GM12878 (cell line): ENCODE data around the gene FSTL4. TPM values are rescaled to one million over a fixed set of nuclear protein-coding genes. Genes with fewer than 3 reads are reported as not detected.

Source experiments
- ATAC-seq: fragments of 200-7000 bp; cut with Tn5 transposase; 3 replicates; pipeline ENCODE4 v1.9.1; 2020; ENCODE audit warnings: mild to moderate bottlenecking, moderate library complexity
- BruUV-seq: library from RNA; stranded (reverse); fragments of 400-500 nt; replicated peaks from 2 replicates; lab custom pipeline; 2021; lab: Mats Ljungman, UMichigan
- CTCF ChIA-PET: fragments of 300-600 bp; sonication (Branson Sonifier 250); formaldehyde crosslinking; extraction: SDS; loops from one replicate; lab custom pipeline; 2021; ENCODE audit warnings: inconsistent platforms; lab: Yijun Ruan, JAX
- POLR2A ChIA-PET: fragments of 350-600 bp; formaldehyde crosslinking; extraction: SDS; loops from one replicate; lab custom pipeline; 2021; ENCODE audit warnings: inconsistent platforms; lab: Charles Lee
- RAD21 ChIA-PET: fragments of 300-600 bp; sonication (Branson Sonifier 250); formaldehyde crosslinking; loops from one replicate; lab custom pipeline; 2023; ENCODE audit warnings: antibody characterized with exemption; ENCODE audit not compliant: unreplicated experiment; lab: Charles Lee
- SMC1A ChIA-PET: fragments of 300-600 bp; sonication (Branson Sonifier 250); formaldehyde crosslinking; loops from one replicate; lab custom pipeline; 2023; ENCODE audit not compliant: unreplicated experiment, uncharacterized antibody; lab: Charles Lee
- DNase-seq: peaks from one replicate; pipeline ENCODE4 v3.0.0-alpha.2; 2011; ENCODE audit warnings: low read depth, low spot score
- FAIRE-seq: peaks from 3 replicates; lab custom pipeline; 2011; peaks lifted over from hg19 to GRCh38; lab: Jason Lieb, UNC
- H2AFZ ChIP-seq: 2 replicates; pipeline ENCODE4 v1.6.0; 2011; ENCODE audit warnings: low read depth, low read length, control low read depth; ENCODE audit not compliant: control insufficient read depth
- H3K27ac ChIP-seq: 2 replicates; pipeline ENCODE4 v1.5.1; 2011; ENCODE audit warnings: control low read depth; ENCODE audit not compliant: control insufficient read depth, insufficient read depth
- H3K27me3 ChIP-seq, 2 experiments: replicated peaks in 1 of 2; 2 replicates each; pipeline versions ENCODE4 v1.6.0 to v1.6.1; 2011; ENCODE audit warnings: low read length in 1 of 2; ENCODE audit not compliant: control insufficient read depth in 2 of 2, insufficient read depth in 2 of 2
- H3K36me3 ChIP-seq, 2 experiments: 2 replicates each; pipeline ENCODE4 v1.5.1; 2011; ENCODE audit warnings: low read length in 1 of 2; ENCODE audit not compliant: control insufficient read depth in 2 of 2, insufficient read depth in 2 of 2
- H3K4me1 ChIP-seq: 2 replicates; pipeline ENCODE4 v1.6.1; 2011; ENCODE audit warnings: mild to moderate bottlenecking, low read length, moderate library complexity, mixed read lengths; ENCODE audit not compliant: control insufficient read depth, insufficient read depth
- H3K4me2 ChIP-seq: 2 replicates; pipeline ENCODE4 v1.6.0; 2011; ENCODE audit warnings: control low read depth; ENCODE audit not compliant: control insufficient read depth, insufficient read depth
- H3K4me3 ChIP-seq: fragments of 200-600 bp; sonication (generic); 2 replicates; pipeline ENCODE4 v1.5.1; 2016
- H3K79me2 ChIP-seq: 2 replicates; pipeline ENCODE4 v1.6.0; 2011; ENCODE audit warnings: low read length; ENCODE audit not compliant: control insufficient read depth, insufficient read depth
- H3K9ac ChIP-seq: 2 replicates; pipeline ENCODE4 v1.8.0; 2011; ENCODE audit warnings: low read length, control low read depth, mixed read lengths; ENCODE audit not compliant: control insufficient read depth, insufficient read depth
- H3K9me3 ChIP-seq: replicated peaks from 3 replicates; pipeline ENCODE4 v1.5.1; 2011; ENCODE audit warnings: mild to moderate bottlenecking, low read length; ENCODE audit not compliant: control insufficient read depth, insufficient read depth
- H4K20me1 ChIP-seq: 2 replicates; pipeline ENCODE4 v1.6.0; 2011; ENCODE audit not compliant: control insufficient read depth, insufficient read depth
- CEBPB ChIP-seq, 2 experiments: fragments of 150-350 bp in 1 of 2; IDR thresholded peaks; 2 replicates each; pipeline ENCODE4 v1.6.1; 2012 to 2014; ENCODE audit warnings: low read depth in 2 of 2, low read length in 2 of 2, borderline replicate concordance in 1 of 2, inconsistent platforms in 1 of 2
- HDGF ChIP-seq: fragments of 450-650 bp; IDR thresholded peaks from 2 replicates; pipeline ENCODE4 v1.6.1; 2016; ENCODE audit warnings: antibody characterized with exemption
- JUND ChIP-seq: IDR thresholded peaks from 2 replicates; pipeline ENCODE4 v1.6.1; 2012; ENCODE audit warnings: low read depth, mild to moderate bottlenecking, low read length, improper control_type of control experiment, moderate library complexity
- LARP7 ChIP-seq: fragments of 450-650 bp; IDR thresholded peaks from 2 replicates; pipeline ENCODE4 v1.6.1; 2017; ENCODE audit warnings: mild to moderate bottlenecking
- MEF2A ChIP-seq: IDR thresholded peaks from 2 replicates; pipeline ENCODE4 v1.6.1; 2011; ENCODE audit warnings: low read depth, mild to moderate bottlenecking, low read length, moderate library complexity; ENCODE audit not compliant: insufficient read depth
- POLR2A ChIP-seq: IDR thresholded peaks from 2 replicates; pipeline ENCODE4 v1.6.1; 2011; ENCODE audit warnings: low read depth, mild to moderate bottlenecking, low read length
- POLR2AphosphoS5 ChIP-seq: IDR thresholded peaks from 2 replicates; pipeline ENCODE4 v1.6.1; 2011; ENCODE audit warnings: mild to moderate bottlenecking, low read length, inconsistent platforms
- RB1 ChIP-seq: fragments of 450-650 bp; formaldehyde crosslinking; IDR thresholded peaks from 2 replicates; pipeline ENCODE4 v1.6.1; 2017; ENCODE audit warnings: mild to moderate bottlenecking, borderline replicate concordance
- RFX5 ChIP-seq: IDR thresholded peaks from 2 replicates; pipeline ENCODE4 v1.6.1; 2011; ENCODE audit warnings: low read depth, low read length, improper control_type of control experiment
- RUNX3 ChIP-seq: IDR thresholded peaks from 2 replicates; pipeline ENCODE4 v1.6.1; 2012; ENCODE audit warnings: low read length, inconsistent platforms
- SIN3A ChIP-seq: IDR thresholded peaks from 2 replicates; pipeline ENCODE4 v1.6.1; 2012; ENCODE audit warnings: low read depth, low read length, improper control_type of control experiment
- SMAD5 ChIP-seq: IDR thresholded peaks from 2 replicates; pipeline ENCODE4 v1.6.1; 2016; ENCODE audit warnings: antibody characterized with exemption, low read depth
- YY1 ChIP-seq: IDR thresholded peaks from 2 replicates; pipeline ENCODE4 v1.6.1; 2011; ENCODE audit warnings: low read depth, mild to moderate bottlenecking, low read length
- WGBS: methylation state at CpG from one replicate; pipeline ENCODE4 v1.1.6; 2016; ENCODE audit warnings: low lambda C conversion rate; ENCODE audit not compliant: insufficient replicate concordance, insufficient coverage; ENCODE audit errors: missing lambda C conversion rate; 5-methylcytosine and 5-hydroxymethylcytosine counted together
- in situ Hi-C: fragments of 300-500 bp; cut with MboI; formaldehyde crosslinking; loops from 9 replicates; pipeline ENCODE4 v1.14.3; 2018; ENCODE audit warnings: mixed read lengths
- intact Hi-C: fragments of 100-400 bp; cut with micrococcal nuclease; formaldehyde crosslinking; loops from one replicate; pipeline ENCODE4 v1.14.2; 2022; ENCODE audit not compliant: unreplicated experiment
- polyA plus RNA-seq, 11 experiments: library from polyadenylated mRNA; depleted of rRNA in 4 of 11; unstranded in 6 of 11; stranded (reverse) in 5 of 11; fragments of >200 nt; fragmentation: Nextera tagmentation in 4 of 11; fragmentation: Illumina TruSeq in 1 of 11; extraction: Ambion mirVana in 4 of 11; extraction: Trizol in 1 of 11; gene quantifications; 1 replicate in 1 of 11; 2 replicates in 10 of 11; pipeline versions ENCODE4 v1.2.1 to v1.2.3, GENCODE V29; 2011 to 2016; ENCODE audit warnings: inconsistent platforms in 2 of 11, missing spikeins in 2 of 11, low read depth in 1 of 11
- total RNA-seq, 4 experiments: library from RNA; depleted of rRNA in 3 of 4; stranded (reverse); fragments of >200 nt in 3 of 4; fragmentation: Illumina TruSeq in 1 of 4; extraction: Trizol in 1 of 4; gene quantifications; 2 replicates each; pipeline versions ENCODE4 v1.2.1 to v1.2.3, GENCODE V29; 2013 to 2021
- TF ChIP-seq, protein P1 (sequence below): fragments of 450-650 bp; IDR thresholded peaks from 2 replicates; pipeline ENCODE4 v1.6.1; 2017; ENCODE audit warnings: mild to moderate bottlenecking, low read depth, inconsistent platforms; ENCODE audit not compliant: poor library complexity, severe bottlenecking
- TF ChIP-seq, protein P2 (sequence below): IDR thresholded peaks from 2 replicates; pipeline ENCODE4 v1.6.1; 2012; ENCODE audit warnings: low read length, inconsistent platforms
- TF ChIP-seq, protein P3 (sequence below), 3 experiments: IDR thresholded peaks in 2 of 3; conservative IDR thresholded peaks in 1 of 3; 2 replicates each; pipeline ENCODE4 v1.5.1; 2011; ENCODE audit warnings: low read depth in 3 of 3, low read length in 3 of 3, mild to moderate bottlenecking in 3 of 3, control low read depth in 2 of 3, moderate library complexity in 2 of 3, inconsistent platforms in 1 of 3, mixed read lengths in 1 of 3; ENCODE audit not compliant: control insufficient read depth in 2 of 3, insufficient read depth in 1 of 3; ENCODE audit errors: extremely low read depth in 1 of 3
- TF ChIP-seq, protein P4 (sequence below): fragments of 450-650 bp; conservative IDR thresholded peaks from 2 replicates; pipeline ENCODE4 v1.6.1; 2017; ENCODE audit warnings: mild to moderate bottlenecking, moderate library complexity

FSTL4 gene
- total and polyA plus RNA-seq, 10 of the 15 experiments (the other 5 are each of a cell fraction or from before 2014, with no cell fraction given): 0.01 to 0.79 (median 0.21) TPM; not detected in 6

DNA sequence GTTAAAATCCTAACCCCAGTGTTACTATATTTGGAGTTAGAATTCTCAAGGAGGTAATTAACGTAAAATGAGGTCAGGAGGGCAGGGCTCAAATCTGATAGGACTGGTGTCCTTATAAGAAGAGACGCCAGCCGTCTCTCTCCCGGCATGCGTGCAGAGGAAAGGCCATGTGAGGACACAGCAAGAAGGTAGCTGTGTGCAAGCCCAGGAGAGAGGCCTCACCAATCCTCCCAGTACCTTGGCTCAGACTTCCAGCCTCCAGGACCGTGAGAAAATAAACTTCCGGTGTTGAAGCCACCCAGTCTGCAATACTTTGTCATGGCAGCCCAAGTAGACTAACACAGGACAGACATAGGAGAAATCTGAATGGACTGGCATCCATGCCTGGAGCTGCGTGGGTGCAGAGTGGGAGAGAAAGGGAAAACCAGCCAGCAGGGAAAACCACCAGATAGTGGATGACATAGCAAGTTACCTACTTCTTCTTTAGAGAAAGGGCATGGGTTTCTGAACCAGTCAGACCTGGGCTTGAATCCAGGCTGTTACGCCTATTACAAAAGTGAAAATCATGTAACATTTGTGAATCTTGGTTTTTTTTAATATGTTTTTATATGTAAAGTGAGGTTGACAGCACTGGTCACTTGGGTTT is 89.2 kb downstream of the FSTL4 start:
- no peak for DNase-seq
- H3K36me3 ChIP-seq: no peaks in the 10 kb centered on the region
- no peak overlapping the region for H3K27ac ChIP-seq
- H2AFZ ChIP-seq: no peak overlapping the region
- H3K4me1 ChIP-seq: no peaks in the 10 kb centered on the region
- ATAC-seq: no peak
- intact Hi-C loops (no loop called here), in situ Hi-C loops (no loop called here)
- H3K4me2 ChIP-seq: no peak overlapping the region
- no TSS peak for BruUV-seq
- no peak overlapping the region for H3K9ac ChIP-seq
- ChIA-PET POLR2A (no interaction called here), RAD21 (no interaction called here), SMC1A (no interaction called here), CTCF (no interaction called here)
- 39% methylated on average over 9 of the region's 9 CpGs for WGBS
- H3K4me3 ChIP-seq: no peak overlapping the region
- no peaks in the 10 kb centered on the region for H3K9me3 ChIP-seq
- no peaks in the 10 kb centered on the region for H4K20me1 ChIP-seq
- FAIRE-seq: no peak
- H3K79me2 ChIP-seq: no peaks in the 10 kb centered on the region
- peaks cover 1 to 2% of the 10 kb centered on the region in 2 experiments for H3K27me3 ChIP-seq
- no peak for TF ChIP-seq SMAD5
- TF ChIP-seq, protein P1, sequence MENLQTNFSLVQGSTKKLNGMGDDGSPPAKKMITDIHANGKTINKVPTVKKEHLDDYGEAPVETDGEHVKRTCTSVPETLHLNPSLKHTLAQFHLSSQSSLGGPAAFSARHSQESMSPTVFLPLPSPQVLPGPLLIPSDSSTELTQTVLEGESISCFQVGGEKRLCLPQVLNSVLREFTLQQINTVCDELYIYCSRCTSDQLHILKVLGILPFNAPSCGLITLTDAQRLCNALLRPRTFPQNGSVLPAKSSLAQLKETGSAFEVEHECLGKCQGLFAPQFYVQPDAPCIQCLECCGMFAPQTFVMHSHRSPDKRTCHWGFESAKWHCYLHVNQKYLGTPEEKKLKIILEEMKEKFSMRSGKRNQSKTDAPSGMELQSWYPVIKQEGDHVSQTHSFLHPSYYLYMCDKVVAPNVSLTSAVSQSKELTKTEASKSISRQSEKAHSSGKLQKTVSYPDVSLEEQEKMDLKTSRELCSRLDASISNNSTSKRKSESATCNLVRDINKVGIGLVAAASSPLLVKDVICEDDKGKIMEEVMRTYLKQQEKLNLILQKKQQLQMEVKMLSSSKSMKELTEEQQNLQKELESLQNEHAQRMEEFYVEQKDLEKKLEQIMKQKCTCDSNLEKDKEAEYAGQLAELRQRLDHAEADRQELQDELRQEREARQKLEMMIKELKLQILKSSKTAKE: no peak
- TF ChIP-seq, protein P2, sequence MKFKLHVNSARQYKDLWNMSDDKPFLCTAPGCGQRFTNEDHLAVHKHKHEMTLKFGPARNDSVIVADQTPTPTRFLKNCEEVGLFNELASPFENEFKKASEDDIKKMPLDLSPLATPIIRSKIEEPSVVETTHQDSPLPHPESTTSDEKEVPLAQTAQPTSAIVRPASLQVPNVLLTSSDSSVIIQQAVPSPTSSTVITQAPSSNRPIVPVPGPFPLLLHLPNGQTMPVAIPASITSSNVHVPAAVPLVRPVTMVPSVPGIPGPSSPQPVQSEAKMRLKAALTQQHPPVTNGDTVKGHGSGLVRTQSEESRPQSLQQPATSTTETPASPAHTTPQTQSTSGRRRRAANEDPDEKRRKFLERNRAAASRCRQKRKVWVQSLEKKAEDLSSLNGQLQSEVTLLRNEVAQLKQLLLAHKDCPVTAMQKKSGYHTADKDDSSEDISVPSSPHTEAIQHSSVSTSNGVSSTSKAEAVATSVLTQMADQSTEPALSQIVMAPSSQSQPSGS: no peak
- no peak for TF ChIP-seq RB1
- TF ChIP-seq HDGF: no peak
- no peak for TF ChIP-seq CEBPB (IDR thresholded peaks at IDR 0.05; ENCODE audit: borderline replicate concordance in 1 of 2, low read depth in 2 of 2, low read length in 2 of 2)
- no peak for TF ChIP-seq POLR2A
- no peak for TF ChIP-seq YY1
- TF ChIP-seq LARP7: no peak
- no peak for TF ChIP-seq RFX5
- no peak for TF ChIP-seq POLR2AphosphoS5
- TF ChIP-seq RUNX3: no peak
- TF ChIP-seq MEF2A: no peak
- TF ChIP-seq, protein P3, sequence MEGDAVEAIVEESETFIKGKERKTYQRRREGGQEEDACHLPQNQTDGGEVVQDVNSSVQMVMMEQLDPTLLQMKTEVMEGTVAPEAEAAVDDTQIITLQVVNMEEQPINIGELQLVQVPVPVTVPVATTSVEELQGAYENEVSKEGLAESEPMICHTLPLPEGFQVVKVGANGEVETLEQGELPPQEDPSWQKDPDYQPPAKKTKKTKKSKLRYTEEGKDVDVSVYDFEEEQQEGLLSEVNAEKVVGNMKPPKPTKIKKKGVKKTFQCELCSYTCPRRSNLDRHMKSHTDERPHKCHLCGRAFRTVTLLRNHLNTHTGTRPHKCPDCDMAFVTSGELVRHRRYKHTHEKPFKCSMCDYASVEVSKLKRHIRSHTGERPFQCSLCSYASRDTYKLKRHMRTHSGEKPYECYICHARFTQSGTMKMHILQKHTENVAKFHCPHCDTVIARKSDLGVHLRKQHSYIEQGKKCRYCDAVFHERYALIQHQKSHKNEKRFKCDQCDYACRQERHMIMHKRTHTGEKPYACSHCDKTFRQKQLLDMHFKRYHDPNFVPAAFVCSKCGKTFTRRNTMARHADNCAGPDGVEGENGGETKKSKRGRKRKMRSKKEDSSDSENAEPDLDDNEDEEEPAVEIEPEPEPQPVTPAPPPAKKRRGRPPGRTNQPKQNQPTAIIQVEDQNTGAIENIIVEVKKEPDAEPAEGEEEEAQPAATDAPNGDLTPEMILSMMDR (IDR thresholded peaks at IDR 0.05 in 2 of 3, conservative IDR thresholded peaks at IDR 0.05 in 1 of 3; ENCODE audit: control insufficient read depth in 2 of 3, extremely low read depth in 1 of 3, insufficient read depth in 1 of 3, low read depth in 3 of 3, low read length in 3 of 3): no peak
- no peak for TF ChIP-seq JUND
- TF ChIP-seq SIN3A: no peak
- TF ChIP-seq, protein P4, sequence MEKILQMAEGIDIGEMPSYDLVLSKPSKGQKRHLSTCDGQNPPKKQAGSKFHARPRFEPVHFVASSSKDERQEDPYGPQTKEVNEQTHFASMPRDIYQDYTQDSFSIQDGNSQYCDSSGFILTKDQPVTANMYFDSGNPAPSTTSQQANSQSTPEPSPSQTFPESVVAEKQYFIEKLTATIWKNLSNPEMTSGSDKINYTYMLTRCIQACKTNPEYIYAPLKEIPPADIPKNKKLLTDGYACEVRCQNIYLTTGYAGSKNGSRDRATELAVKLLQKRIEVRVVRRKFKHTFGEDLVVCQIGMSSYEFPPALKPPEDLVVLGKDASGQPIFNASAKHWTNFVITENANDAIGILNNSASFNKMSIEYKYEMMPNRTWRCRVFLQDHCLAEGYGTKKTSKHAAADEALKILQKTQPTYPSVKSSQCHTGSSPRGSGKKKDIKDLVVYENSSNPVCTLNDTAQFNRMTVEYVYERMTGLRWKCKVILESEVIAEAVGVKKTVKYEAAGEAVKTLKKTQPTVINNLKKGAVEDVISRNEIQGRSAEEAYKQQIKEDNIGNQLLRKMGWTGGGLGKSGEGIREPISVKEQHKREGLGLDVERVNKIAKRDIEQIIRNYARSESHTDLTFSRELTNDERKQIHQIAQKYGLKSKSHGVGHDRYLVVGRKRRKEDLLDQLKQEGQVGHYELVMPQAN: no peak
